ENCODE data around the gene CCDC7. TPM values are rescaled to one million over a fixed set of nuclear protein-coding genes. Genes with fewer than 3 reads are reported as not detected.
"Not testable (repeated sequence)": the region's sequence is repeated elsewhere in the genome, so short reads cannot be mapped to it uniquely, and the experiment has no call there.

The CCDC7 gene
- total and polyA plus RNA-seq, 5 experiments from 2014 or later = 8.9 to 94.5 (median 26.0) TPM

DNA sequence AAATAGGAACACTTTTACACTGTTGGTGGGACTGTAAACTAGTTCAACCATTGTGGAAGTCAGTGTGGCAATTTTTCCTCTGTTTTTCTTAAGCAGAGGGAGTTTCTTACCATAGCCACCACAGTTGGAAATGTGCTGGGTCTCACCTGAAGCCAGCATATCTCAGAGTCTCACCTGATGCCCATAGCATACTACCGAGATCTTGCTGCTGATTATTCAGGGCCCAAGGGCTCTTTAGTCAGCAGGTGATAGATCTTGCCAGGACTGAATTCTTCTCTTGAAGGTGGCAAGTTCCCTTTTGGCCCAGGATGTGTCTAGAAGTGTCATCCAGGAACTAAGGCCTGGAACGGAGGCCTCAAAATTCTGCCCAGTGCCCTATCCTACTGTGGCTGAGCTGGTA is 215.4 kb downstream of the CCDC7 start:
- DNase-seq (no peak), ATAC-seq (no peak)
- no peaks in the 10 kb centered on the region for H3K4me1 Mint-ChIP-seq
- POLR2A ChIA-PET = no interaction called here
- H3K4me3 Mint-ChIP-seq = no peak overlapping the region
- H3K27me3 Mint-ChIP-seq = no peaks in the 10 kb centered on the region
- H3K9me3 Mint-ChIP-seq = peaks cover 0 to 46% (median 20%) of the 10 kb centered on the region in 9 donors
- peaks cover 24 to 44% (median 34%) of the 10 kb centered on the region in 3 donors for H3K36me3 Mint-ChIP-seq
- no peak overlapping the region for H3K27ac Mint-ChIP-seq

- no peak for ATAC-seq
- Mint-ChIP-seq H3K4me1 (peaks cover 0 to 1% (median 0%) of the 10 kb centered on the region in 4 donors), H3K36me3 (peaks cover 25 to 66% (median 26%) of the 10 kb centered on the region in 3 donors), H3K4me3 (no peak overlapping the region), H3K27ac (no peak overlapping the region), H3K9me3 (peaks cover 11 to 49% (median 27%) of the 10 kb centered on the region in 9 donors), H3K27me3 (no peaks in the 10 kb centered on the region)
- no peak for DNase-seq
- POLR2A ChIA-PET = no interaction called here
Observed at GRCh38 chr10:32680803-32681557, 235.0 kb downstream of the CCDC7 start.

DNA sequence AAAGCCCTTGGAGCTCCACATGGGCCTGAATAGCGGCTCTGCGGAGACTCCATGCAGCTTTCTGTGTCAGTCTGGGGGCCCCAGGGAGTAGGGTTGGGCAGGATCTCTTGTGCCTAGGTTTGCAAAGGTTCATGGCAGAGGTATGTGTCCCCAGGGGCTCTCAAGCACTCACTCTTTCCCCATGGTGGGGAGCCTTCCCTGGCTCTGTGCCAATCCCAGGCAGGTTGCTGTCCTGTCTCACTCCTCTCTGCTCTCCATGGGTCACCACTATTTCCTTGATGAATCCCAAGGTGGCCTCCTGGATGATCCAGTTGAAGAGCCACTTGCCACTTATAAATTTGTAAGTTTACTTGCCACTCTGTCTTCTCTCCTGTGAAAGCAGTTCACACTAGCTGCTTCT is 238.4 kb downstream of the CCDC7 start:
- no peaks in the 10 kb centered on the region for H3K27me3 Mint-ChIP-seq
- DNase-seq (no peak), ATAC-seq (no peak)
- no peak overlapping the region for H3K27ac Mint-ChIP-seq
- H3K9me3 Mint-ChIP-seq = peaks cover 0 to 26% (median 13%) of the 10 kb centered on the region in 9 donors
- H3K36me3 Mint-ChIP-seq = peaks cover 29 to 68% (median 30%) of the 10 kb centered on the region in 3 donors
- H3K4me1 Mint-ChIP-seq = peaks cover 0 to 1% (median 0%) of the 10 kb centered on the region in 4 donors
- no peak overlapping the region for H3K4me3 Mint-ChIP-seq
- POLR2A ChIA-PET = no interaction called here

GRCh38 chr10:32687116-32687515 is 241.2 kb downstream of the CCDC7 start:
- no peak overlapping the region for H3K27ac Mint-ChIP-seq
- H3K36me3 Mint-ChIP-seq = peaks cover 26 to 70% (median 38%) of the 10 kb centered on the region in 3 donors

DNA sequence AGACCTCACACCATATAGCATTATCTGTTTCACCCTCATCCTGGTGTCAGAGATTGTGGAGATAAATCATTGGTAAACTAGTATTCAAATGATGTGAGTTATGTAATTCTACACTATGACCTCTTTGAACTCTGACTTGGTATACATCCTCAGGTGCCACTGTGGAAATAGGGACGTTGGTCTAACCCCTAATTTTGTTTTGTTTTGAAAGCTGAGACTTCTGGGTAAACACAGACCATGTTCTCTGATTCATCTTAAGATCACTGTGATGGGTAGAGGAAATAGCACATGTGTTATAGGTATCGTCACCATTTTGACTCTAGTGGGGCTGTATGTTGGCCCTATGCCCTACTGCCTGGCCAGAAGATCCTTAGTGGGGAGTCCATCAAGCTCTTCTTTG is 241.6 kb downstream of the CCDC7 start:
- peaks cover 26 to 70% (median 38%) of the 10 kb centered on the region in 3 donors for H3K36me3 Mint-ChIP-seq
- H3K4me1 Mint-ChIP-seq = peaks cover 0 to 1% (median 0%) of the 10 kb centered on the region in 4 donors
- ATAC-seq (no peak), DNase-seq (no peak)
- no peaks in the 10 kb centered on the region for H3K27me3 Mint-ChIP-seq
- peaks cover 0 to 9% (median 3%) of the 10 kb centered on the region in 9 donors for H3K9me3 Mint-ChIP-seq
- no peak overlapping the region for H3K27ac Mint-ChIP-seq
- POLR2A ChIA-PET = no interaction called here
- H3K4me3 Mint-ChIP-seq = no peak overlapping the region

More at GRCh38 chr10:32687116-32687515, 241.2 kb downstream of the CCDC7 start:
- H3K4me3 Mint-ChIP-seq = no peak overlapping the region
- POLR2A ChIA-PET = no interaction called here
- peaks cover 0 to 11% (median 7%) of the 10 kb centered on the region in 9 donors for H3K9me3 Mint-ChIP-seq
- DNase-seq = no peak
- no peaks in the 10 kb centered on the region for H3K27me3 Mint-ChIP-seq
- ATAC-seq = no peak
- H3K4me1 Mint-ChIP-seq = peaks cover 0 to 1% (median 0%) of the 10 kb centered on the region in 4 donors

- H3K27ac Mint-ChIP-seq = no peak overlapping the region
- peaks cover 0 to 23% (median 11%) of the 10 kb centered on the region in 9 donors for H3K9me3 Mint-ChIP-seq
- ATAC-seq (no peak), DNase-seq (no peak)
- H3K36me3 Mint-ChIP-seq = peaks cover 46 to 70% (median 51%) of the 10 kb centered on the region in 3 donors
- H3K4me3 Mint-ChIP-seq = no peak overlapping the region
- POLR2A ChIA-PET = no interaction called here
- no peaks in the 10 kb centered on the region for H3K27me3 Mint-ChIP-seq
- H3K4me1 Mint-ChIP-seq = peaks cover 0 to 2% (median 0%) of the 10 kb centered on the region in 4 donors
Observed at GRCh38 chr10:32692174-32692573, 246.2 kb downstream of the CCDC7 start.

GRCh38 chr10:32693441-32693979 is 247.6 kb downstream of the CCDC7 start:
- Mint-ChIP-seq H3K4me3 (no peak overlapping the region), H3K27me3 (no peaks in the 10 kb centered on the region), H3K4me1 (peaks cover 0 to 2% (median 0%) of the 10 kb centered on the region in 4 donors), H3K36me3 (peaks cover 44 to 73% (median 46%) of the 10 kb centered on the region in 3 donors), H3K27ac (no peak overlapping the region), H3K9me3 (peaks cover 0 to 30% (median 15%) of the 10 kb centered on the region in 9 donors)
- DNase-seq (no peak), ATAC-seq (no peak)
- POLR2A ChIA-PET = no interaction called here

- H3K27me3 Mint-ChIP-seq, DNase-seq, H3K4me1 Mint-ChIP-seq, ATAC-seq, H3K27ac Mint-ChIP-seq, POLR2A ChIA-PET, H3K4me3 Mint-ChIP-seq: not testable (repeated sequence)
- Mint-ChIP-seq H3K36me3 (peaks cover 54 to 78% (median 60%) of the 10 kb centered on the region in 3 donors), H3K9me3 (peaks cover 14 to 71% (median 30%) of the 10 kb centered on the region in 9 donors)
Observed at GRCh38 chr10:32699683-32700082, 253.7 kb downstream of the CCDC7 start.

- Mint-ChIP-seq H3K27ac (no peak overlapping the region), H3K36me3 (peaks cover 3 to 66% (median 54%) of the 10 kb centered on the region in 3 donors), H3K27me3 (no peaks in the 10 kb centered on the region), H3K4me1 (peaks cover 0 to 1% (median 0%) of the 10 kb centered on the region in 4 donors), H3K9me3 (peaks cover 11 to 79% (median 36%) of the 10 kb centered on the region in 9 donors), H3K4me3 (no peak overlapping the region)
- POLR2A ChIA-PET = no interaction called here
- DNase-seq = no peak
- ATAC-seq = no peak
Observed at GRCh38 chr10:32713560-32713959, 267.6 kb downstream of the CCDC7 start.

DNA sequence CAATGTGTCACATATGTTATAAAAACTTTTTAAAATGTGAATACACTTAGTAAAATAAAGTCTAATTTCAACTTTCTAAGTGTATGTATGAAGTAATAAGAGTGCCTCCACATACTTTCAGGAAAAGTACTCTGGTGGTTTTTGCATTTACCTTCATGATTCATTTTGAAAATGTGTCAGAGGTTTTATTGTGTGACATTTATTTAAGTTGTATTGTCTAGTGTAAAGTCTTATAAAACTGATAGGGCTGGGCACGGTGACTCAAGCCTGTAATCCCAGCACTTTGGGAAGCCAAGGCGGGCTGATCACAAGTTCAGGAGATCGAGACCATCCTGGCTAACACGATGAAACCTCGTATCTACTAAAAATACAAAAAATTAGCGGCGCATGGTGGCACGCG is 285.6 kb downstream of the CCDC7 start:
- Mint-ChIP-seq H3K27ac (no peak overlapping the region), H3K9me3 (peaks cover 0 to 5% (median 1%) of the 10 kb centered on the region in 9 donors), H3K27me3 (no peaks in the 10 kb centered on the region), H3K36me3 (peaks cover 14 to 21% (median 19%) of the 10 kb centered on the region in 3 donors), H3K4me3 (no peak overlapping the region), H3K4me1 (peaks cover 0 to 3% (median 0%) of the 10 kb centered on the region in 4 donors)
- DNase-seq (no peak), ATAC-seq (no peak)
- POLR2A ChIA-PET = no interaction called here

DNA sequence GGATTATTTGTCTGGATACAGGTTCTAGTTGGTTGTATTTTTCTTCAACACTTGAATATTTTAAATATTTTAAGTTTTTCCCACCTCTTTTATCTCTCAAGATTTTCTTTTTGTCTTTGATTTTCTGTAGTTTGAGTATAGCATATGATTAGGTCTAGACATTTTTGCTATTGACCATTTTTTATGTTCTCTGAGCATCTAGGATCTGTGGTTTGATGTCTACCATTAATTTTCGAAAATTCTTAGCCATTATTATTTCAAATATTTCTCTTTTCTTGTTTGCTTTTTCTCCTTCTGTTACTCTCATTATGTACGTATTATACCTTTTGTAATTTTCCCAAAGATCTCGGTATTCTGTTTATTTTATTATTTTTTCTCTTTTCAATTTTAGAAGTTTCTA is 293.0 kb downstream of the CCDC7 start:
- Mint-ChIP-seq H3K9me3 (peaks cover 0 to 24% (median 11%) of the 10 kb centered on the region in 9 donors), H3K27ac (no peak overlapping the region), H3K4me3 (no peak overlapping the region), H3K27me3 (no peaks in the 10 kb centered on the region), H3K4me1 (peaks cover 0 to 3% (median 0%) of the 10 kb centered on the region in 4 donors), H3K36me3 (peaks cover 37 to 46% (median 40%) of the 10 kb centered on the region in 3 donors)
- no peak for DNase-seq
- ATAC-seq = no peak
- POLR2A ChIA-PET = no interaction called here

- ATAC-seq = no peak
- Mint-ChIP-seq H3K4me3 (no peak overlapping the region), H3K9me3 (peaks cover 0 to 24% (median 15%) of the 10 kb centered on the region in 9 donors), H3K36me3 (peaks cover 50 to 63% (median 51%) of the 10 kb centered on the region in 3 donors), H3K27me3 (no peaks in the 10 kb centered on the region), H3K27ac (no peak overlapping the region), H3K4me1 (no peaks in the 10 kb centered on the region)
- DNase-seq = no peak
- POLR2A ChIA-PET = no interaction called here
Observed at GRCh38 chr10:32744321-32744720, 298.4 kb downstream of the CCDC7 start.

DNA sequence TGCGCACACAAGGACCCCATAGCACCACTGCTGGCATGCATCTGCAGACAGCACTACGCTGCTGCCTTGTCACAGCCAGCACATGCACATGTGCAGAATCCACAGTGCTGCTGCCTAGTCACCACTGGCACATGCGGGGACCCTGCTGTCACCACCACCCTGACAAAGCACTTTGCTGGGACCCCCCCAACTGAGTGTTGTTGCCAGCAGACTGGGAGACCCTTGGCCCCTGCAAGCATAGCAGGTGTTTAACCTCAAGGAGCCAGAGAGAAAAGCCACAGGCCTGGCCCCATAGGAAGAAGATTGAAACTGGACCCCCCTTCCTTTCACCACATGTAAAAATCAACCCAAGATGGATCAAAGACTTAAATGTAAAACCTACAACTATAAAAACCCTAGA is 300.9 kb downstream of the CCDC7 start:
- Mint-ChIP-seq H3K27me3 (no peaks in the 10 kb centered on the region), H3K27ac (no peak overlapping the region), H3K4me1 (no peaks in the 10 kb centered on the region), H3K4me3 (no peak overlapping the region), H3K9me3 (peaks cover 0 to 23% (median 15%) of the 10 kb centered on the region in 9 donors), H3K36me3 (peaks cover 51 to 78% (median 53%) of the 10 kb centered on the region in 3 donors)
- ATAC-seq (no peak), DNase-seq (no peak)
- POLR2A ChIA-PET = no interaction called here
